GM20000 (cell line): Measurements from ENCODE around the gene PCDHB11.
"Not testable (repeated sequence)": the region's sequence is repeated elsewhere in the genome, so short reads cannot be mapped to it uniquely, and the experiment has no call there.

Experiments used
- DNase-seq: peaks from one replicate; pipeline ENCODE4 v3.0.0; 2012; ENCODE audit warnings: low spot score
- CTCF ChIP-seq: IDR thresholded peaks from 2 replicates; pipeline ENCODE4 v1.5.1; 2012; ENCODE audit warnings: mild to moderate bottlenecking, control low read depth; ENCODE audit errors: extremely low read depth, missing control alignments

PCDHB11 gene

GRCh38 chr5:141172381-141173204 lies 26.8 kb upstream of the PCDHB11 start, which contains the start of gene PCDHB7:
Gene PCDHB7 (plus strand): TSS chr5:141172644. CDS start chr5:141172836, 192 bp downstream.
- TF ChIP-seq CTCF, result no peak
- no peak for DNase-seq

GRCh38 chr5:141174291-141175104 lies 24.9 kb upstream of the PCDHB11 start:
- DNase-seq, result not testable (repeated sequence)

- DNase-seq, result no peak
Measured at GRCh38 chr5:141175933-141176332, 23.5 kb upstream of the PCDHB11 start.

GRCh38 chr5:141177577-141178191 lies 21.7 kb upstream of the PCDHB11 start, which contains the start of gene PCDHB8:
Gene PCDHB8 (plus strand): TSS chr5:141177790. CDS start chr5:141178035, 245 bp downstream.
- not testable (repeated sequence) for DNase-seq

More at GRCh38 chr5:141175933-141176332, 23.5 kb upstream of the PCDHB11 start:
- no peak for TF ChIP-seq CTCF

- DNase-seq, result not testable (repeated sequence)
Measured at GRCh38 chr5:141179371-141179770, 20.1 kb upstream of the PCDHB11 start.

- DNase-seq, result not testable (repeated sequence)
Measured at GRCh38 chr5:141179876-141180275, 19.6 kb upstream of the PCDHB11 start.

- no peak for DNase-seq
- no peak for TF ChIP-seq CTCF
Measured at GRCh38 chr5:141180313-141180712, 19.1 kb upstream of the PCDHB11 start.

GRCh38 chr5:141182248-141182647 lies 17.2 kb upstream of the PCDHB11 start, which contains the start of gene PCDHB16:
Gene PCDHB16 (plus strand): TSS chr5:141182387. CDS start chr5:141182560, 173 bp downstream.
- TF ChIP-seq CTCF, result no peak
- no peak for DNase-seq

GRCh38 chr5:141184117-141184855 lies 15.1 kb upstream of the PCDHB11 start:
- not testable (repeated sequence) for DNase-seq
